GM18498 (cell line): ENCODE data around the gene CORO2B.
"Not testable (repeated sequence)": the region's sequence is repeated elsewhere in the genome, so short reads cannot be mapped to it uniquely, and the experiment has no call there.

Experiments
- ATAC-seq: cut with Tn5 transposase; IDR thresholded peaks from one replicate; pipeline ENCODE4 v1.9.1; 2021; ENCODE audit warnings: mild to moderate bottlenecking, moderate library complexity; ENCODE audit not compliant: unreplicated experiment

Gene CORO2B

GRCh38 chr15:68643216-68643830 lies 64.5 kb downstream of the CORO2B start:
- ATAC-seq = no peak

GRCh38 chr15:68644083-68644904 lies 65.5 kb downstream of the CORO2B start:
- no peak for ATAC-seq

GRCh38 chr15:68644996-68645395 lies 66.2 kb downstream of the CORO2B start:
- ATAC-seq = no peak

GRCh38 chr15:68646156-68646555 lies 67.4 kb downstream of the CORO2B start:
- no peak for ATAC-seq

GRCh38 chr15:68646696-68647095 lies 67.9 kb downstream of the CORO2B start:
- no peak for ATAC-seq

- not testable (repeated sequence) for ATAC-seq
Observed at GRCh38 chr15:68647361-68647760, 68.6 kb downstream of the CORO2B start.

- no peak for ATAC-seq
Observed at GRCh38 chr15:68650901-68651709, 72.3 kb downstream of the CORO2B start.

- no peak for ATAC-seq
Observed at GRCh38 chr15:68651916-68652525, 73.2 kb downstream of the CORO2B start.

GRCh38 chr15:68653031-68653635 lies 74.3 kb downstream of the CORO2B start:
- no peak for ATAC-seq

GRCh38 chr15:68653801-68654200 lies 75.0 kb downstream of the CORO2B start:
- no peak for ATAC-seq

GRCh38 chr15:68654786-68655560 lies 76.2 kb downstream of the CORO2B start:
- ATAC-seq = no peak

GRCh38 chr15:68655686-68656437 lies 77.1 kb downstream of the CORO2B start:
- no peak for ATAC-seq

GRCh38 chr15:68656438-68656739 lies 77.6 kb downstream of the CORO2B start:
- ATAC-seq = no peak

- ATAC-seq = no peak
Observed at GRCh38 chr15:68658151-68658550, 79.4 kb downstream of the CORO2B start.

GRCh38 chr15:68658641-68659358 lies 80.0 kb downstream of the CORO2B start:
- no peak for ATAC-seq

GRCh38 chr15:68663526-68663925 lies 84.7 kb downstream of the CORO2B start:
- no peak for ATAC-seq

GRCh38 chr15:68666120-68666811 lies 87.5 kb downstream of the CORO2B start:
- ATAC-seq = no peak

- ATAC-seq = no peak
Observed at GRCh38 chr15:68666812-68667450, 88.1 kb downstream of the CORO2B start.
